Pancreas (tissue), 10 donors: Measurements from ENCODE around the gene TMEM30A. TPM values are rescaled to one million over a fixed set of nuclear protein-coding genes. Genes with fewer than 3 reads are reported as not detected.

ENCODE experiments used
- ATAC-seq, 4 donors: fragments of 200-7000 bp; cut with Tn5 transposase; one replicate each; pipeline versions ENCODE4 v1.8.0 to v1.9.1; 2020; ENCODE audit warnings: mild to moderate bottlenecking in 4 of 4, moderate library complexity in 4 of 4
- DNase-seq, 6 donors: peaks; one replicate each; pipeline ENCODE4 v3.0.0-alpha.2; 2020
- FAIRE-seq: peaks from 2 replicates; lab custom pipeline; 2012; peaks lifted over from hg19 to GRCh38; lab: Jason Lieb, UNC
- H3K27ac ChIP-seq, 4 donors: fragments of 200-600 bp; sonication (generic); 1 replicate in 3 of 4; 2 replicates in 1 of 4; pipeline versions ENCODE4 v1.5.0 to v1.8.0; 2020
- H3K27me3 ChIP-seq, 4 donors: fragments of 200-600 bp; one replicate each; pipeline ENCODE4 v1.8.0; 2021
- H3K36me3 ChIP-seq, 3 donors: fragments of 200-600 bp; sonication (generic) in 1 of 3; one replicate each; pipeline versions ENCODE4 v1.5.0 to v1.8.0; 2020 to 2021
- H3K4me1 ChIP-seq, 3 donors: fragments of 200-600 bp; one replicate each; pipeline ENCODE4 v1.8.0; 2021
- H3K4me3 ChIP-seq, 4 donors: fragments of 200-600 bp; sonication (generic) in 2 of 4; one replicate each; pipeline versions ENCODE4 v1.5.0 to v1.8.0; 2020 to 2021
- H3K9me3 ChIP-seq, 4 donors: fragments of 200-600 bp; one replicate each; pipeline ENCODE4 v1.8.0; 2021
- CTCF ChIP-seq, 4 donors: fragments of 200-600 bp; sonication (generic) in 3 of 4; IDR thresholded peaks; one replicate each; pipeline versions ENCODE4 v1.5.0 to v1.8.0; 2021; ENCODE audit warnings: antibody characterized with exemption in 4 of 4
- WGBS, 2 donors: extraction: QIAGEN DNeasy Blood & Tissue Kit; methylation state at CpG; one replicate each; pipeline ENCODE4 v1.1.7; 2013; 5-methylcytosine and 5-hydroxymethylcytosine counted together
- intact Hi-C, 3 donors: fragments of 100-400 bp; cut with DNase I; formaldehyde crosslinking; loops; one replicate each; pipeline versions ENCODE4 v1.11.1 to v1.14.2; 2022
- polyA plus RNA-seq, 2 donors: library from polyadenylated mRNA; stranded (reverse); fragments of 200-250 nt; gene quantifications; one replicate each; pipeline ENCODE4 v1.2.3, GENCODE V29; 2013
- total RNA-seq, 6 donors: library from RNA; stranded (reverse); fragmentation: NEBNext Ultra II Directional in 4 of 6; extraction: Animal tissue kit (Norgen Biotek cat#: 25700) in 4 of 6; gene quantifications; one replicate each; pipeline versions ENCODE4 v1.2.1 to v1.2.4, GENCODE V29; 2021 to 2023
- donor health status: healthy with polysubstance abuse.
- donor health status: DM: no; HTN: no; CAD: no; lungs with moderate emphysema.
- donor health status: DM: no; HTN: no; CAD: no.
- donor health status: control.
- donor health status: control.
- donor health status: Bipolar disorder and iron deficiency.
- donor health status: DM: yes; HTN: yes; CAD: no.
- donor health status: DM: no; HTN: no; CAD: no.
- donor health status: DM: no; HTN: no; CAD: no.
- donor health status: DM: yes; HTN: yes; CAD: no.

Gene TMEM30A
- total and polyA plus RNA-seq, 8 donors = 21.2 to 85.5 (median 66.5) TPM

- no peaks in the 10 kb centered on the region for H3K36me3 ChIP-seq
- peak overlapping the region; percentile 4 to 79 (median 41) for H3K27ac ChIP-seq
- DNase-seq = no peak
- no peaks in the 10 kb centered on the region for H3K9me3 ChIP-seq
- intact Hi-C loops = no loop called here
- H3K4me1 ChIP-seq = peaks cover 12 to 49% (median 30%) of the 10 kb centered on the region in 3 donors
- no peaks in the 10 kb centered on the region for H3K27me3 ChIP-seq
- no peak for FAIRE-seq
- H3K4me3 ChIP-seq = no peak overlapping the region
- TF ChIP-seq CTCF (IDR thresholded peaks at IDR 0.05) = no peak
- ATAC-seq = no peak
- WGBS, 2 donors = 41 to 46% methylated on average over 7 of the region's 7 CpGs
These were observed 5.7 kb upstream of the TMEM30A start for GRCh38 chr6:75290136-75290945.

GRCh38 chr6:75288023-75288422 lies 3.4 kb upstream of the TMEM30A start:
- FAIRE-seq (no peak), ATAC-seq (no peak), DNase-seq (no peak)
- intact Hi-C loops = no loop called here
- Histone ChIP-seq H3K36me3 (no peaks in the 10 kb centered on the region), H3K27me3 (no peaks in the 10 kb centered on the region), H3K4me1 (peaks cover 12 to 49% (median 30%) of the 10 kb centered on the region in 3 donors), H3K27ac (peak overlapping the region in 1 of 4 donors; percentile 0), H3K4me3 (no peak overlapping the region), H3K9me3 (no peaks in the 10 kb centered on the region)
- 54 to 66% methylated on average over 1 of the region's 1 CpG for WGBS, 2 donors
- TF ChIP-seq CTCF (IDR thresholded peaks at IDR 0.05) = no peak

GRCh38 chr6:75287424-75287823 lies 2.8 kb upstream of the TMEM30A start:
- FAIRE-seq (no peak), DNase-seq (no peak), ATAC-seq (no peak)
- Histone ChIP-seq H3K27ac (peak overlapping the region in 1 of 4 donors; percentile 0), H3K27me3 (no peaks in the 10 kb centered on the region), H3K4me1 (peaks cover 8 to 48% (median 32%) of the 10 kb centered on the region in 3 donors), H3K9me3 (no peaks in the 10 kb centered on the region), H3K36me3 (no peaks in the 10 kb centered on the region), H3K4me3 (no peak overlapping the region)
- TF ChIP-seq CTCF (IDR thresholded peaks at IDR 0.05) = no peak
- intact Hi-C loops = no loop called here
- WGBS, 2 donors = 80 to 97% methylated on average over 1 of the region's 1 CpG

- FAIRE-seq (no peak), DNase-seq (no peak), ATAC-seq (no peak)
- no peaks in the 10 kb centered on the region for H3K36me3 ChIP-seq
- H3K27me3 ChIP-seq = no peaks in the 10 kb centered on the region
- TF ChIP-seq CTCF (IDR thresholded peaks at IDR 0.05) = no peak
- H3K4me1 ChIP-seq = peaks cover 10 to 53% (median 36%) of the 10 kb centered on the region in 3 donors
- whole genome bisulfite sequencing, 2 donors = 83 to 94% methylated on average over 2 of the region's 2 CpGs
- H3K4me3 ChIP-seq = no peak overlapping the region
- H3K27ac ChIP-seq = no peak overlapping the region
- intact Hi-C loops = no loop called here
- H3K9me3 ChIP-seq = no peaks in the 10 kb centered on the region
These were observed 2.4 kb upstream of the TMEM30A start for GRCh38 chr6:75286955-75287354.

- no peaks in the 10 kb centered on the region for H3K27me3 ChIP-seq
- WGBS, 2 donors = 1% methylated on average over 6 of the region's 6 CpGs
- intact Hi-C loops = no loop called here
- peak overlapping the region; percentile 79 to 94 (median 87) for H3K27ac ChIP-seq
- DNase-seq = no peak
- peak in 1 of 4 donors; percentile 13 for ATAC-seq
- peaks cover 11 to 51% (median 45%) of the 10 kb centered on the region in 3 donors for H3K4me1 ChIP-seq
- no peak for FAIRE-seq
- no peaks in the 10 kb centered on the region for H3K36me3 ChIP-seq
- H3K4me3 ChIP-seq = peak overlapping the region; percentile 40 to 78 (median 50)
- no peaks in the 10 kb centered on the region for H3K9me3 ChIP-seq
- TF ChIP-seq CTCF (IDR thresholded peaks at IDR 0.05) = no peak
These were observed 669 bp upstream of the TMEM30A start for GRCh38 chr6:75285283-75285639.
